ENCODE data around the gene MED13L. TPM values are rescaled to one million over a fixed set of nuclear protein-coding genes. Genes with fewer than 3 reads are reported as not detected.

Gene MED13L
- total and polyA plus RNA-seq, 9 donors: 47.8 to 198 (median 156) TPM

DNA sequence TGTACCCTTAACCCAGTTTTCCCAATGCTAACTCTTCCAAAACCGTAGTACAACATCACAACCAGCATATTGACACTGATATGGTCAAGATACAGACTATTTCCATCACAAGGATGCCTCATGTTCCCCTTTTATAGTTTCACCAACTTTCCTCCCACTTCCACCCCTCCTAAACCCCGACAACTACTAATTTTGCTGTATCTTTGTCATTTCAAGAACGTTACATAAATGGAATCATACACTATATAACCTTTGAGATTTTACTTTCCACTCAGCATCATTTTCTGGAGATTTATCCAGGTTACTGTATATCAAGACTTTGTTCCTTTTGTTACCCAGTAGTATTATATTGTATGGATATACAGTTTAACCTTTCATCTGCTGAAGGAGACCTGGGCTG is 88.9 kb downstream of the MED13L start:
- no peaks in the 10 kb centered on the region for H3K9me3 ChIP-seq
- H3K36me3 ChIP-seq: no peaks in the 10 kb centered on the region
- H3K4me1 ChIP-seq (ENCODE audit: insufficient read depth): peaks cover 14% of the 10 kb centered on the region
- no peak for DNase-seq
- H3K27me3 ChIP-seq: no peaks in the 10 kb centered on the region
- no peak overlapping the region for H3K27ac ChIP-seq
- no peak overlapping the region for H3K4me3 ChIP-seq
- WGBS, 3 donors: 64 to 82% (median 73%) methylated on average over 3 of the region's 3 CpGs
- TF ChIP-seq, protein P1, sequence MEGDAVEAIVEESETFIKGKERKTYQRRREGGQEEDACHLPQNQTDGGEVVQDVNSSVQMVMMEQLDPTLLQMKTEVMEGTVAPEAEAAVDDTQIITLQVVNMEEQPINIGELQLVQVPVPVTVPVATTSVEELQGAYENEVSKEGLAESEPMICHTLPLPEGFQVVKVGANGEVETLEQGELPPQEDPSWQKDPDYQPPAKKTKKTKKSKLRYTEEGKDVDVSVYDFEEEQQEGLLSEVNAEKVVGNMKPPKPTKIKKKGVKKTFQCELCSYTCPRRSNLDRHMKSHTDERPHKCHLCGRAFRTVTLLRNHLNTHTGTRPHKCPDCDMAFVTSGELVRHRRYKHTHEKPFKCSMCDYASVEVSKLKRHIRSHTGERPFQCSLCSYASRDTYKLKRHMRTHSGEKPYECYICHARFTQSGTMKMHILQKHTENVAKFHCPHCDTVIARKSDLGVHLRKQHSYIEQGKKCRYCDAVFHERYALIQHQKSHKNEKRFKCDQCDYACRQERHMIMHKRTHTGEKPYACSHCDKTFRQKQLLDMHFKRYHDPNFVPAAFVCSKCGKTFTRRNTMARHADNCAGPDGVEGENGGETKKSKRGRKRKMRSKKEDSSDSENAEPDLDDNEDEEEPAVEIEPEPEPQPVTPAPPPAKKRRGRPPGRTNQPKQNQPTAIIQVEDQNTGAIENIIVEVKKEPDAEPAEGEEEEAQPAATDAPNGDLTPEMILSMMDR (IDR thresholded peaks at IDR 0.05): no peak
- TF ChIP-seq EP300 (IDR thresholded peaks at IDR 0.05): no peak
- TF ChIP-seq POLR2A (IDR thresholded peaks at IDR 0.05): no peak
- intact Hi-C loops (cut with DNase I): no loop called here

DNA sequence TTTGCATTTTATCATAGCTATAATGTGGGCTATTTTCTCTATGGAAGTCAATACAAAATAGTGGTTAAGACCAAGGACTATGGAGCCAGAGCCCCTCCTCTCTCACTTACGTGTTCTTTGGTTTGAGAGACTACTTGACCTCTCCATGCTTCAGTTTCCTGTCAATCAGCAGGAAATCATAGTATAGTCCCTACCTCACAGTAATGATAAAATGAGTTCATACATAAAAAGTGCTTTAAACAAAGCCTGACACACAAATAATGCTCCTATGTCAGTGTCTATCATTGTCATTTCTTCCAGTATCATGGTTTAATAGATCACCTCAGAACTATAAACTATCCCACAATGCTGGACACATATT is 90.4 kb downstream of the MED13L start:
- TF ChIP-seq, protein P1 (IDR thresholded peaks at IDR 0.05): no peak
- TF ChIP-seq POLR2A (IDR thresholded peaks at IDR 0.05) (no peak), EP300 (IDR thresholded peaks at IDR 0.05) (no peak)
- H3K27ac ChIP-seq: no peak overlapping the region
- WGBS, 3 donors: 74 to 85% (median 78%) methylated on average over 1 of the region's 1 CpG
- no peaks in the 10 kb centered on the region for H3K36me3 ChIP-seq
- no peaks in the 10 kb centered on the region for H3K9me3 ChIP-seq
- no peak for DNase-seq
- H3K4me3 ChIP-seq: no peak overlapping the region
- no peaks in the 10 kb centered on the region for H3K27me3 ChIP-seq
- intact Hi-C loops (cut with DNase I): no loop called here
- peaks cover 10% of the 10 kb centered on the region for H3K4me1 ChIP-seq (ENCODE audit: insufficient read depth)

DNA sequence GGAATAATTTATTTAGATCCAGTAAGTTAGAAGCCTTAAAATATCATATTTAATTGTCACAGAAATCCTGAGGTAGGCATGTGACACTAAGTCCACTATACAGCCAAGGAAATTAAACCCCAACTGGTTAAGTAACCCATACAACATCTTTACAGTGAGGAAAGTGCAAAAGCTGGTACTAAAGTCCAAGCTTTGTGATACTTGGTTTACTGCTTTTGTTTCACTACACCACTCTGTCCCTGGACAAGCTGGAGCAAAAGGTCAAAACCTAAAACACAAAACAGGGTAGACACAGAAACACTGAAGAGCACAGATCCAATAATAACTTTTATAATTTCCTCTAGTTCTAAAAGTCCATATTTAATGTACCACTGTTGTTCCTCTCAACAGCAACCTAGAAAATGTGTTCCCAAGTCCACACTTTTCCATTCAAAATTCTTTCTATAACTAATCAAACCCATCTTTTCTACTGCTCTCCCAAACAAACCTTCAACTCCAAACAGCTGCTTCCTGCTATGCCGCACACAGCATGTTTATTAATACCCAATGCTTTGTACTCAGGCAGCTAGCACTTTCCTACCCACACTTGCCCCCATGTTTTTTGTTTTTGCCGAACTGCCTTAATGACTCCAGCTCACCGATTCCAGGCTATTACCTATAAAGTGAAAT is 90.9 kb downstream of the MED13L start:
- no peak overlapping the region for H3K27ac ChIP-seq
- H3K4me1 ChIP-seq (ENCODE audit: insufficient read depth): peaks cover 12% of the 10 kb centered on the region
- intact Hi-C loops (cut with DNase I): no loop called here
- H3K36me3 ChIP-seq: no peaks in the 10 kb centered on the region
- TF ChIP-seq EP300 (IDR thresholded peaks at IDR 0.05) (no peak), POLR2A (IDR thresholded peaks at IDR 0.05) (no peak)
- TF ChIP-seq, protein P1 (IDR thresholded peaks at IDR 0.05): no peak
- no peaks in the 10 kb centered on the region for H3K9me3 ChIP-seq
- WGBS, 3 donors: 50 to 63% (median 54%) methylated on average over 3 of the region's 3 CpGs
- H3K4me3 ChIP-seq: no peak overlapping the region
- no peak for DNase-seq
- no peaks in the 10 kb centered on the region for H3K27me3 ChIP-seq

DNA sequence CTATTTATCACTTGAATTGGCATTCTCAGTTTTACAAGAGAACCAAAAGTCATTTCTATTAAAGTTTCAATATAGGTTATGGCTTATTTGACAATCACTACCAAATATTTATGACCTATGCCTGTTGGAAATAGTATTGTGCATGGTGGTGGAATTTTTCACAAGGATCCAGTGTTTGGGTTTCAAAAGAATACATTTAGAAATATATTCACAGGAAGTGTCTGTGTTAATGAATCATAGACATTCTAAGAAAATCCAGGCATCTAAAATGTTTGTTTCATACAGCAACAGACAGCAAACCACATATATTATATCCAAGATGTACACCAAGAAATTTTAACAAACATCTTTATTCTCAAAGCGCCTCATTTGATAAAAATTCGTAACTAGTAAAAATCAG is 92.7 kb downstream of the MED13L start:
- Histone ChIP-seq H3K27ac (no peak overlapping the region), H3K9me3 (no peaks in the 10 kb centered on the region), H3K36me3 (no peaks in the 10 kb centered on the region), H3K4me1 (ENCODE audit: insufficient read depth) (peaks cover 10% of the 10 kb centered on the region), H3K27me3 (no peaks in the 10 kb centered on the region), H3K4me3 (no peak overlapping the region)
- 95 to 100% (median 98%) methylated on average over 2 of the region's 2 CpGs for WGBS, 3 donors
- TF ChIP-seq EP300 (IDR thresholded peaks at IDR 0.05) (no peak), POLR2A (IDR thresholded peaks at IDR 0.05) (no peak)
- TF ChIP-seq, protein P1 (IDR thresholded peaks at IDR 0.05): no peak
- DNase-seq: no peak
- intact Hi-C loops (cut with DNase I): no loop called here
